Measurements from ENCODE around the gene ITGAD. TPM values are rescaled to one million over a fixed set of nuclear protein-coding genes. Genes with fewer than 3 reads are reported as not detected.

ITGAD gene
- polyA plus RNA-seq (2013, experiment 1 of 2): not detected
- not detected for polyA plus RNA-seq (2013, experiment 2 of 2)

- Histone ChIP-seq H4K8ac (ENCODE audit: low read depth, low read length) (no peak within 1 kb of the TSS), H3K79me1 (ENCODE audit: low read depth, low read length) (no peaks in the 10 kb centered on the region), H4K91ac (ENCODE audit: low read depth, low read length, poor library complexity) (no peak within 1 kb of the TSS), H3K36me3 (replicated peaks in 1 of 2; ENCODE audit: control insufficient read depth in 2 of 2, insufficient read depth in 2 of 2, low read length in 2 of 2) (no peaks in the 10 kb centered on the region), H2BK12ac (ENCODE audit: low read length) (no peak within 1 kb of the TSS), H3K4me2 (ENCODE audit: insufficient read depth, low read length, poor library complexity, severe bottlenecking) (no peak within 1 kb of the TSS), H3K18ac (ENCODE audit: low read length) (peak within 1 kb of the TSS; percentile 28), H3K4ac (ENCODE audit: low read length) (no peak within 1 kb of the TSS), H3K4me3 (ENCODE audit: low read length in 2 of 2) (no peak within 1 kb of the TSS), H2AK5ac (ENCODE audit: low read depth, low read length) (no peak within 1 kb of the TSS), H3K27me3 (ENCODE audit: control insufficient read depth in 3 of 3, insufficient read depth in 3 of 3, low read depth in 1 of 3, low read length in 3 of 3) (no peaks in the 10 kb centered on the region), H2BK120ac (ENCODE audit: low read depth, low read length) (no peak within 1 kb of the TSS), H3K9ac (ENCODE audit: low read depth, low read length, poor library complexity) (no peak within 1 kb of the TSS), H3K23ac (ENCODE audit: low read depth, low read length, poor library complexity) (peak within 1 kb of the TSS; percentile 55), H3K4me1 (ENCODE audit: control insufficient read depth in 2 of 2, insufficient read depth in 1 of 2, low read depth in 1 of 2, low read length in 2 of 2) (no peaks in the 10 kb centered on the region), H3K14ac (ENCODE audit: low read length) (peak within 1 kb of the TSS; percentile 63), H3K27ac (replicated peaks; ENCODE audit: low read length) (no peak within 1 kb of the TSS), H3K9me3 (replicated peaks in 1 of 2; ENCODE audit: control insufficient read depth in 2 of 2, insufficient read depth in 1 of 2, low read depth in 1 of 2, low read length in 2 of 2) (peaks cover 0 to 2% of the 10 kb centered on the region in 2 donors), H2BK15ac (ENCODE audit: low read length) (no peak within 1 kb of the TSS), H2BK5ac (ENCODE audit: low read length) (no peak within 1 kb of the TSS), H2AFZ (ENCODE audit: low read length) (no peak within 1 kb of the TSS)
- no CpG with 5 or more reads among the region's 5 CpGs for whole genome bisulfite sequencing, 2 donors (ENCODE audit: extremely low coverage in 2 of 2, insufficient read length in 2 of 2, insufficient replicate concordance in 1 of 2)
- no peak for DNase-seq (ENCODE audit: low spot score)
Observed at GRCh38 chr16:31393056-31393455, at the start of gene ITGAD. TSS of gene ITGAD (plus strand) at chr16:31393335. CDS start at chr16:31393361, 26 bp downstream.

GRCh38 chr16:31344712-31345111, 48.4 kb upstream of the ITGAD start:
- Histone ChIP-seq H3K36me3 (replicated peaks in 1 of 2; ENCODE audit: control insufficient read depth in 2 of 2, insufficient read depth in 2 of 2, low read length in 2 of 2) (no peaks in the 10 kb centered on the region), H3K4me3 (ENCODE audit: low read length in 2 of 2) (no peak overlapping the region), H4K91ac (ENCODE audit: low read depth, low read length, poor library complexity) (no peak overlapping the region), H3K9me3 (replicated peaks in 1 of 2; ENCODE audit: control insufficient read depth in 2 of 2, insufficient read depth in 1 of 2, low read depth in 1 of 2, low read length in 2 of 2) (no peaks in the 10 kb centered on the region), H2AFZ (ENCODE audit: low read length) (peak overlapping the region; percentile 5), H3K4me1 (ENCODE audit: control insufficient read depth in 2 of 2, insufficient read depth in 1 of 2, low read depth in 1 of 2, low read length in 2 of 2) (no peaks in the 10 kb centered on the region), H3K23ac (ENCODE audit: low read depth, low read length, poor library complexity) (no peak overlapping the region), H3K27ac (replicated peaks; ENCODE audit: low read length) (no peak overlapping the region), H2BK5ac (ENCODE audit: low read length) (no peak overlapping the region), H4K8ac (ENCODE audit: low read depth, low read length) (no peak overlapping the region), H2AK5ac (ENCODE audit: low read depth, low read length) (no peak overlapping the region), H2BK15ac (ENCODE audit: low read length) (no peak overlapping the region), H3K14ac (ENCODE audit: low read length) (no peak overlapping the region), H3K4me2 (ENCODE audit: insufficient read depth, low read length, poor library complexity, severe bottlenecking) (no peak overlapping the region), H2BK12ac (ENCODE audit: low read length) (no peak overlapping the region), H3K4ac (ENCODE audit: low read length) (no peak overlapping the region), H3K79me1 (ENCODE audit: low read depth, low read length) (no peaks in the 10 kb centered on the region), H3K18ac (ENCODE audit: low read length) (no peak overlapping the region), H3K27me3 (ENCODE audit: control insufficient read depth in 3 of 3, insufficient read depth in 3 of 3, low read depth in 1 of 3, low read length in 3 of 3) (no peaks in the 10 kb centered on the region), H2BK120ac (ENCODE audit: low read depth, low read length) (no peak overlapping the region), H3K9ac (ENCODE audit: low read depth, low read length, poor library complexity) (no peak overlapping the region)
- DNase-seq (ENCODE audit: low spot score): no peak
- no CpG with 5 or more reads among the region's 9 CpGs for WGBS, 2 donors (ENCODE audit: extremely low coverage in 2 of 2, insufficient read length in 2 of 2, insufficient replicate concordance in 1 of 2)

- H3K79me1 ChIP-seq (ENCODE audit: low read depth, low read length): no peaks in the 10 kb centered on the region
- no peak overlapping the region for H3K9ac ChIP-seq (ENCODE audit: low read depth, low read length, poor library complexity)
- no peak overlapping the region for H3K27ac ChIP-seq (replicated peaks; ENCODE audit: low read length)
- H4K8ac ChIP-seq (ENCODE audit: low read depth, low read length): no peak overlapping the region
- H2BK120ac ChIP-seq (ENCODE audit: low read depth, low read length): no peak overlapping the region
- no peak overlapping the region for H2AFZ ChIP-seq (ENCODE audit: low read length)
- no CpG with 5 or more reads among the region's 5 CpGs for WGBS, 2 donors (ENCODE audit: extremely low coverage in 2 of 2, insufficient read length in 2 of 2, insufficient replicate concordance in 1 of 2)
- no peak overlapping the region for H2BK5ac ChIP-seq (ENCODE audit: low read length)
- H3K4me1 ChIP-seq (ENCODE audit: control insufficient read depth in 2 of 2, insufficient read depth in 1 of 2, low read depth in 1 of 2, low read length in 2 of 2): no peaks in the 10 kb centered on the region
- no peak overlapping the region for H3K14ac ChIP-seq (ENCODE audit: low read length)
- H4K91ac ChIP-seq (ENCODE audit: low read depth, low read length, poor library complexity): no peak overlapping the region
- H3K18ac ChIP-seq (ENCODE audit: low read length): no peak overlapping the region
- no peak overlapping the region for H2BK15ac ChIP-seq (ENCODE audit: low read length)
- H3K4me2 ChIP-seq (ENCODE audit: insufficient read depth, low read length, poor library complexity, severe bottlenecking): no peak overlapping the region
- H3K9me3 ChIP-seq (replicated peaks in 1 of 2; ENCODE audit: control insufficient read depth in 2 of 2, insufficient read depth in 1 of 2, low read depth in 1 of 2, low read length in 2 of 2): no peaks in the 10 kb centered on the region
- H3K4me3 ChIP-seq (ENCODE audit: low read length in 2 of 2): no peak overlapping the region
- no peaks in the 10 kb centered on the region for H3K27me3 ChIP-seq (ENCODE audit: control insufficient read depth in 3 of 3, insufficient read depth in 3 of 3, low read depth in 1 of 3, low read length in 3 of 3)
- H3K4ac ChIP-seq (ENCODE audit: low read length): no peak overlapping the region
- no peak overlapping the region for H2AK5ac ChIP-seq (ENCODE audit: low read depth, low read length)
- no peak overlapping the region for H2BK12ac ChIP-seq (ENCODE audit: low read length)
- H3K23ac ChIP-seq (ENCODE audit: low read depth, low read length, poor library complexity): no peak overlapping the region
- no peak for DNase-seq (ENCODE audit: low spot score)
- H3K36me3 ChIP-seq (replicated peaks in 1 of 2; ENCODE audit: control insufficient read depth in 2 of 2, insufficient read depth in 2 of 2, low read length in 2 of 2): no peaks in the 10 kb centered on the region
Observed at GRCh38 chr16:31347445-31347844, 45.7 kb upstream of the ITGAD start.

- no peak overlapping the region for H3K27ac ChIP-seq (replicated peaks; ENCODE audit: low read length)
- H2AK5ac ChIP-seq (ENCODE audit: low read depth, low read length): no peak overlapping the region
- no peak overlapping the region for H2BK5ac ChIP-seq (ENCODE audit: low read length)
- no peaks in the 10 kb centered on the region for H3K79me1 ChIP-seq (ENCODE audit: low read depth, low read length)
- no peak overlapping the region for H2BK120ac ChIP-seq (ENCODE audit: low read depth, low read length)
- no peak overlapping the region for H2AFZ ChIP-seq (ENCODE audit: low read length)
- no peak overlapping the region for H3K23ac ChIP-seq (ENCODE audit: low read depth, low read length, poor library complexity)
- no peaks in the 10 kb centered on the region for H3K9me3 ChIP-seq (replicated peaks in 1 of 2; ENCODE audit: control insufficient read depth in 2 of 2, insufficient read depth in 1 of 2, low read depth in 1 of 2, low read length in 2 of 2)
- no peak overlapping the region for H3K4ac ChIP-seq (ENCODE audit: low read length)
- no peak for DNase-seq (ENCODE audit: low spot score)
- no peak overlapping the region for H2BK12ac ChIP-seq (ENCODE audit: low read length)
- no peak overlapping the region for H3K4me3 ChIP-seq (ENCODE audit: low read length in 2 of 2)
- H3K4me1 ChIP-seq (ENCODE audit: control insufficient read depth in 2 of 2, insufficient read depth in 1 of 2, low read depth in 1 of 2, low read length in 2 of 2): no peaks in the 10 kb centered on the region
- WGBS, 2 donors (ENCODE audit: extremely low coverage in 2 of 2, insufficient read length in 2 of 2, insufficient replicate concordance in 1 of 2): no CpG with 5 or more reads among the region's 3 CpGs
- no peak overlapping the region for H4K91ac ChIP-seq (ENCODE audit: low read depth, low read length, poor library complexity)
- H4K8ac ChIP-seq (ENCODE audit: low read depth, low read length): no peak overlapping the region
- H3K4me2 ChIP-seq (ENCODE audit: insufficient read depth, low read length, poor library complexity, severe bottlenecking): no peak overlapping the region
- H3K14ac ChIP-seq (ENCODE audit: low read length): no peak overlapping the region
- no peak overlapping the region for H2BK15ac ChIP-seq (ENCODE audit: low read length)
- no peaks in the 10 kb centered on the region for H3K36me3 ChIP-seq (replicated peaks in 1 of 2; ENCODE audit: control insufficient read depth in 2 of 2, insufficient read depth in 2 of 2, low read length in 2 of 2)
- H3K9ac ChIP-seq (ENCODE audit: low read depth, low read length, poor library complexity): no peak overlapping the region
- no peaks in the 10 kb centered on the region for H3K27me3 ChIP-seq (ENCODE audit: control insufficient read depth in 3 of 3, insufficient read depth in 3 of 3, low read depth in 1 of 3, low read length in 3 of 3)
- no peak overlapping the region for H3K18ac ChIP-seq (ENCODE audit: low read length)
Observed at GRCh38 chr16:31348579-31348978, 44.6 kb upstream of the ITGAD start.

Measured in neuronal stem cell (in vitro differentiated cells).